A673 (cell line): ENCODE measurements around the gene RBFOX1. TPM values are rescaled to one million over a fixed set of nuclear protein-coding genes. Genes with fewer than 3 reads are reported as not detected.

Experiments
- BruUV-seq: library from RNA; stranded (reverse); fragments of 400-500 nt; replicated peaks from 2 replicates; lab custom pipeline; 2021; lab: Mats Ljungman, UMichigan
- CTCF ChIA-PET: fragments of 300-600 bp; sonication (Branson Sonifier 250); formaldehyde crosslinking; loops from one replicate; lab custom pipeline; 2022; ENCODE audit warnings: antibody characterized with exemption; lab: Charles Lee
- POLR2A ChIA-PET: fragments of 300-600 bp; sonication (Branson Sonifier 250); formaldehyde crosslinking; loops from one replicate; lab custom pipeline; 2022; ENCODE audit warnings: antibody characterized with exemption; ENCODE audit not compliant: low non-redundant PET; lab: Charles Lee
- DNase-seq: peaks from one replicate; pipeline ENCODE4 v3.0.0-alpha.2; 2015; ENCODE audit warnings: low spot score
- H3K27ac ChIP-seq: fragments of 200-600 bp; sonication (generic); 2 replicates; pipeline ENCODE4 v1.5.1; 2016; ENCODE audit warnings: mixed run types, low read depth, mild to moderate bottlenecking, mixed read lengths, antibody characterized with exemption, low read length; ENCODE audit not compliant: poor library complexity, severe bottlenecking
- H3K27me3 ChIP-seq: fragments of 200-600 bp; sonication (generic); replicated peaks from 2 replicates; pipeline ENCODE4 v1.6.1; 2017; ENCODE audit warnings: mixed run types, low read depth, mild to moderate bottlenecking, mixed read lengths, antibody characterized with exemption, low read length; ENCODE audit not compliant: insufficient read depth, poor library complexity
- H3K36me3 ChIP-seq: fragments of 200-600 bp; sonication (generic); 2 replicates; pipeline ENCODE4 v1.6.1; 2016; ENCODE audit warnings: mixed run types, mild to moderate bottlenecking, mixed read lengths, antibody characterized with exemption, low read length; ENCODE audit not compliant: insufficient read depth, poor library complexity, severe bottlenecking
- H3K4me1 ChIP-seq: fragments of 200-600 bp; sonication (generic); 2 replicates; pipeline ENCODE4 v1.6.1; 2017; ENCODE audit warnings: mixed run types, mild to moderate bottlenecking, mixed read lengths, antibody characterized with exemption, low read length; ENCODE audit not compliant: insufficient read depth, poor library complexity, severe bottlenecking
- H3K4me3 ChIP-seq: fragments of 200-600 bp; sonication (generic); 2 replicates; pipeline ENCODE4 v1.5.1; 2016; ENCODE audit warnings: low read depth, mixed run types, mild to moderate bottlenecking, mixed read lengths, low read length; ENCODE audit not compliant: poor library complexity, severe bottlenecking
- H3K9me3 ChIP-seq: fragments of 200-600 bp; sonication (generic); 2 replicates; pipeline ENCODE4 v1.6.1; 2016; ENCODE audit warnings: mixed run types, low read depth, mild to moderate bottlenecking, mixed read lengths, antibody characterized with exemption, low read length; ENCODE audit not compliant: poor library complexity, severe bottlenecking
- CTCF ChIP-seq: fragments of 300-800, 200-600 bp; sonication (generic); conservative IDR thresholded peaks from 2 replicates; pipeline ENCODE4 v1.5.1; 2017; ENCODE audit warnings: low read depth, mild to moderate bottlenecking, antibody characterized with exemption, low read length, moderate library complexity, mixed read lengths
- EZH2 ChIP-seq: fragments of 200-600 bp; sonication (generic); IDR thresholded peaks from 2 replicates; pipeline ENCODE4 v1.6.1; 2017; ENCODE audit warnings: borderline replicate concordance, low read depth, mild to moderate bottlenecking, mixed read lengths, antibody characterized with exemption, low read length; ENCODE audit not compliant: poor library complexity, severe bottlenecking
- intact Hi-C: fragments of 100-400 bp; cut with micrococcal nuclease; formaldehyde crosslinking; loops from one replicate; pipeline ENCODE4 v1.10.0; 2022; ENCODE audit not compliant: unreplicated experiment
- total RNA-seq: library from RNA; stranded (reverse); gene quantifications from 2 replicates; pipeline ENCODE4 v1.2.3, GENCODE V29; 2021

The RBFOX1 gene
- total RNA-seq, 1 experiment from 2014 or later, result 1.8 TPM

- no TSS peak for BruUV-seq
- no peak for TF ChIP-seq CTCF
- no peak for TF ChIP-seq EZH2
- POLR2A ChIA-PET, result no interaction called here
These were observed 263.7 kb downstream of the RBFOX1 start for GRCh38 chr16:7596308-7596707.

GRCh38 chr16:7597677-7598076, 265.0 kb downstream of the RBFOX1 start:
- Histone ChIP-seq H3K4me3 (no peak overlapping the region), H3K27me3 (no peaks in the 10 kb centered on the region), H3K27ac (no peak overlapping the region), H3K36me3 (no peaks in the 10 kb centered on the region), H3K4me1 (no peaks in the 10 kb centered on the region), H3K9me3 (no peaks in the 10 kb centered on the region)
- TF ChIP-seq CTCF (no peak), EZH2 (no peak)
- no peak for DNase-seq
- intact Hi-C loops, result no loop called here
- POLR2A ChIA-PET, result no interaction called here
- CTCF ChIA-PET, result no interaction called here
- BruUV-seq, result no TSS peak

More at GRCh38 chr16:7596308-7596707, 263.7 kb downstream of the RBFOX1 start:
- H3K27ac ChIP-seq, result no peak overlapping the region
- H3K27me3 ChIP-seq, result no peaks in the 10 kb centered on the region
- no peak for DNase-seq
- H3K4me3 ChIP-seq, result no peak overlapping the region
- H3K9me3 ChIP-seq, result no peaks in the 10 kb centered on the region
- CTCF ChIA-PET, result no interaction called here
- H3K4me1 ChIP-seq, result no peaks in the 10 kb centered on the region
- H3K36me3 ChIP-seq, result no peaks in the 10 kb centered on the region
- intact Hi-C loops, result no loop called here

GRCh38 chr16:7601100-7601499, 268.5 kb downstream of the RBFOX1 start:
- DNase-seq, result no peak
- Histone ChIP-seq H3K4me3 (no peak overlapping the region), H3K36me3 (no peaks in the 10 kb centered on the region), H3K27ac (no peak overlapping the region), H3K4me1 (no peaks in the 10 kb centered on the region), H3K27me3 (no peaks in the 10 kb centered on the region), H3K9me3 (no peaks in the 10 kb centered on the region)
- ChIA-PET CTCF (no interaction called here), POLR2A (no interaction called here)
- intact Hi-C loops, result no loop called here
- no peak for TF ChIP-seq CTCF
- no peak for TF ChIP-seq EZH2
- no TSS peak for BruUV-seq
